Neural cell (in vitro differentiated cells): ENCODE measurements around the gene SETD5. TPM values are rescaled to one million over a fixed set of nuclear protein-coding genes. Genes with fewer than 3 reads are reported as not detected.

ENCODE experiments used
- polyA plus RNA-seq: library from polyadenylated mRNA; depleted of rRNA; stranded (reverse); fragments of >200 nt; gene quantifications from 2 replicates; pipeline ENCODE4 v1.2.3, GENCODE V29; 2014

The SETD5 gene
- polyA plus RNA-seq, 1 donor from 2014 or later = 38.0 TPM

Other genes with a start within 250 kb of the SETD5 start
- 31.5 and 45.6 TPM in 2 replicates for gene SRGAP3, start 148.0 kb upstream of the SETD5 start, polyA plus RNA-seq
- gene THUMPD3, start 34.6 kb upstream of the SETD5 start, polyA plus RNA-seq = 32.6 and 35.0 TPM in 2 replicates
- 37.1 and 37.4 TPM in 2 replicates for gene LHFPL4, start 156.2 kb downstream of the SETD5 start, polyA plus RNA-seq